Trophoblast cell (in vitro differentiated cells and primary cell): ENCODE data around the gene MUTYH.

Experiments used
- DNase-seq, 2 donors: peaks; one replicate each; pipeline ENCODE4 v3.0.0-alpha.2; 2016
- H2AFZ ChIP-seq: 2 replicates; pipeline ENCODE4 v1.6.1; 2013; ENCODE audit warnings: low read length, moderate library complexity, mild to moderate bottlenecking; ENCODE audit not compliant: insufficient read depth, poor library complexity
- H2AK5ac ChIP-seq: 2 replicates; pipeline ENCODE4 v1.6.1; 2013; ENCODE audit warnings: mild to moderate bottlenecking, low read length
- H2BK120ac ChIP-seq: 2 replicates; pipeline ENCODE4 v1.6.1; 2013; ENCODE audit warnings: low read length, mild to moderate bottlenecking, moderate library complexity; ENCODE audit not compliant: insufficient read depth, poor library complexity
- H2BK12ac ChIP-seq: 2 replicates; pipeline ENCODE4 v1.6.1; 2013; ENCODE audit warnings: mild to moderate bottlenecking, low read length, moderate library complexity
- H2BK5ac ChIP-seq: 2 replicates; pipeline ENCODE4 v1.6.1; 2013; ENCODE audit warnings: low read length, low read depth, moderate library complexity, mild to moderate bottlenecking; ENCODE audit not compliant: poor library complexity
- H3K14ac ChIP-seq: 2 replicates; pipeline ENCODE4 v1.6.1; 2013; ENCODE audit warnings: mild to moderate bottlenecking, low read length
- H3K18ac ChIP-seq: 2 replicates; pipeline ENCODE4 v1.6.1; 2013; ENCODE audit warnings: mild to moderate bottlenecking, low read length
- H3K23ac ChIP-seq: 2 replicates; pipeline ENCODE4 v1.6.1; 2013; ENCODE audit warnings: low read length
- H3K27ac ChIP-seq: 2 replicates; pipeline ENCODE4 v1.5.1; 2013; ENCODE audit warnings: low read depth, mild to moderate bottlenecking, inconsistent platforms, low read length, moderate library complexity
- H3K27me3 ChIP-seq: 2 replicates; pipeline ENCODE4 v1.6.1; 2013; ENCODE audit warnings: inconsistent platforms, mild to moderate bottlenecking, low read length, moderate library complexity; ENCODE audit not compliant: insufficient read depth
- H3K36me3 ChIP-seq, 2 experiments: 1 replicate in 1 of 2; 2 replicates in 1 of 2; pipeline ENCODE4 v1.6.1; 2013; ENCODE audit warnings: low read length in 2 of 2, mild to moderate bottlenecking in 2 of 2, moderate library complexity in 1 of 2; ENCODE audit not compliant: insufficient read depth in 2 of 2, control insufficient read depth in 1 of 2
- H3K4ac ChIP-seq: 2 replicates; pipeline ENCODE4 v1.6.1; 2013; ENCODE audit warnings: low read depth, mild to moderate bottlenecking, low read length, moderate library complexity
- H3K4me1 ChIP-seq, 2 experiments: 1 replicate in 1 of 2; 2 replicates in 1 of 2; pipeline ENCODE4 v1.6.1; 2013; ENCODE audit warnings: low read length in 2 of 2, mild to moderate bottlenecking in 2 of 2, moderate library complexity in 1 of 2; ENCODE audit not compliant: insufficient read depth in 2 of 2, control insufficient read depth in 1 of 2
- H3K4me2 ChIP-seq: 2 replicates; pipeline ENCODE4 v1.6.1; 2013; ENCODE audit warnings: inconsistent platforms, mild to moderate bottlenecking, low read length, moderate library complexity
- H3K4me3 ChIP-seq: 2 replicates; pipeline ENCODE4 v1.5.1; 2013; ENCODE audit warnings: mild to moderate bottlenecking, low read depth, low read length, inconsistent platforms
- H3K79me1 ChIP-seq: one replicate; pipeline ENCODE4 v1.6.1; 2013; ENCODE audit warnings: low read length
- H3K79me2 ChIP-seq: 2 replicates; pipeline ENCODE4 v1.6.1; 2013; ENCODE audit warnings: low read length, mild to moderate bottlenecking; ENCODE audit not compliant: control insufficient read depth, insufficient read depth, poor library complexity
- H3K9ac ChIP-seq: 2 replicates; pipeline ENCODE4 v1.6.1; 2013; ENCODE audit warnings: mild to moderate bottlenecking, low read length
- H3K9me3 ChIP-seq: 2 replicates; pipeline ENCODE4 v1.6.1; 2013; ENCODE audit warnings: low read depth, mild to moderate bottlenecking, control low read depth, inconsistent platforms, low read length; ENCODE audit not compliant: insufficient read depth
- H4K12ac ChIP-seq: 2 replicates; pipeline ENCODE4 v1.6.1; 2013; ENCODE audit warnings: low read depth, mild to moderate bottlenecking, low read length, moderate library complexity
- H4K8ac ChIP-seq: 2 replicates; pipeline ENCODE4 v1.6.1; 2013; ENCODE audit warnings: low read depth, mild to moderate bottlenecking, low read length, moderate library complexity
- H4K91ac ChIP-seq: one replicate; pipeline ENCODE4 v1.6.1; 2013; ENCODE audit warnings: low read depth, mild to moderate bottlenecking, low read length, moderate library complexity
- WGBS: extraction: QIAGEN DNeasy Blood & Tissue Kit; methylation state at CpG from one replicate; pipeline ENCODE4 v1.1.7; 2013; ENCODE audit warnings: missing lambda C conversion rate; ENCODE audit not compliant: insufficient read length, insufficient coverage; ENCODE audit errors: extremely low coverage; 5-methylcytosine and 5-hydroxymethylcytosine counted together

Gene MUTYH

DNA sequence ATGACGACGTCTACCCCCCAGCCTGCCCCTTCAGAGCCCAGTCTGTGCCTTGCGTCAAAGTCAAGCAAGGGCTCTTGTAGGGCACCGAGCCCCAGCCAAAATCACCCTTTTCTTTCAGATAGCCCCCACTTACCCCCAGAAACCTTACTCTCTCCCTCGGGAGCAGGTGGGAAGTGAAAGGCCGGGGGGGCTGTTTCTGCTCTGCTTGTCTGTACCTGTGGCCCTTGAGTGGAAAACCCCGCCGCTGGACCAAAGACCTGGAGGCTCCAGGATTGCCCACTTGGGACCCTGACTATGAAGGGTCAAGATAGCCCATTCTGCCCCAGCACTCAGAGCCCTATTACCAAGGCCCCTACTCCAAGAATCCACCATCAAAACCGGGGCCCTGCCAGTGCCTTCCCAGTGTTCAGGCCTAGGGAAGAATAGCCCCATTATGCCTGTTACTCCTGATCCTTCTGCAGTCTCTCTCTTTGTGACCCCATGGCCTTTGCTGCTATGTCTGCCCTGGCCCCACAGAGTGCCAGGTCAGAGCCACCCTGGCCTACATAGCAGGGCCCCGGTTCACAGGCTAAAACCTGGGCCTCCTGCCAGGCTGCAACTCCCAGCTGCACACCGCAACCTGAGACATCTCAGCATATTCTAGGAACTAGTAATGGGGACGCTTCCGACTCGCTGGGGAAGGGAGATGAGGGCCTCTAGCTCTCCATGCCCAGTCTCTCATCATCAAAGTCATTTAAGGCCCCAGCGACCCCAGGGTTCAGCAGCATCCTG is 35.7 kb downstream of the MUTYH start:
- H4K12ac ChIP-seq = peak overlapping the region; percentile 93
- H3K4me2 ChIP-seq = peak overlapping the region; percentile 71
- peak overlapping the region; percentile 87 for H3K14ac ChIP-seq
- peaks cover 8% of the 10 kb centered on the region for H3K79me2 ChIP-seq
- peak overlapping the region; percentile 2 for H3K18ac ChIP-seq
- H3K9me3 ChIP-seq = no peaks in the 10 kb centered on the region
- peak overlapping the region; percentile 64 for H3K27ac ChIP-seq
- H3K4me3 ChIP-seq = peak overlapping the region; percentile 87
- peaks cover 6% of the 10 kb centered on the region in 2 experiments for H3K4me1 ChIP-seq
- H3K9ac ChIP-seq = peak overlapping the region; percentile 82
- H3K36me3 ChIP-seq = no peaks in the 10 kb centered on the region
- H2BK120ac ChIP-seq = peak overlapping the region; percentile 21
- H2BK5ac ChIP-seq = peak overlapping the region; percentile 89
- peak overlapping the region; percentile 55 for H2AK5ac ChIP-seq
- peak overlapping the region; percentile 63 for H2BK12ac ChIP-seq
- peak overlapping the region; percentile 77 for H3K4ac ChIP-seq
- H4K8ac ChIP-seq = peak overlapping the region; percentile 64
- no peak overlapping the region for H3K23ac ChIP-seq
- H3K79me1 ChIP-seq = peaks cover 11% of the 10 kb centered on the region
- no CpG with 5 or more reads among the region's 15 CpGs for WGBS
- no peak for DNase-seq
- no peaks in the 10 kb centered on the region for H3K27me3 ChIP-seq
- H2AFZ ChIP-seq = peak overlapping the region; percentile 38
- peak overlapping the region; percentile 89 for H4K91ac ChIP-seq

GRCh38 chr1:45303520-45304310 is 36.5 kb downstream of the MUTYH start:
- Histone ChIP-seq H3K4me1 (peaks cover 6% of the 10 kb centered on the region in 2 experiments), H3K79me1 (peaks cover 11% of the 10 kb centered on the region), H3K4me3 (peak overlapping the region; percentile 87), H3K23ac (no peak overlapping the region), H3K18ac (peak overlapping the region; percentile 2), H3K4ac (peak overlapping the region; percentile 77), H3K27ac (peak overlapping the region; percentile 77), H3K9me3 (no peaks in the 10 kb centered on the region), H4K91ac (peak overlapping the region; percentile 89), H3K79me2 (peaks cover 8% of the 10 kb centered on the region), H3K27me3 (no peaks in the 10 kb centered on the region), H2AK5ac (no peak overlapping the region), H3K4me2 (peak overlapping the region; percentile 71), H4K12ac (peak overlapping the region; percentile 93), H4K8ac (peak overlapping the region; percentile 86), H2AFZ (peak overlapping the region; percentile 81), H3K36me3 (no peaks in the 10 kb centered on the region), H2BK5ac (peak overlapping the region; percentile 89), H3K9ac (peak overlapping the region; percentile 82), H2BK12ac (peak overlapping the region; percentile 63), H2BK120ac (peak overlapping the region; percentile 94), H3K14ac (peak overlapping the region; percentile 87)
- DNase-seq = peak; percentile 96 to 98
- no CpG with 5 or more reads among the region's 68 CpGs for WGBS

- H3K14ac ChIP-seq = no peak overlapping the region
- H2BK120ac ChIP-seq = no peak overlapping the region
- H2AK5ac ChIP-seq = no peak overlapping the region
- H3K4ac ChIP-seq = no peak overlapping the region
- peak overlapping the region; percentile 69 for H3K4me2 ChIP-seq
- H3K27ac ChIP-seq = no peak overlapping the region
- no peak overlapping the region for H3K23ac ChIP-seq
- DNase-seq = no peak
- peaks cover 6% of the 10 kb centered on the region in 2 experiments for H3K4me1 ChIP-seq
- H2AFZ ChIP-seq = no peak overlapping the region
- no peak overlapping the region for H2BK5ac ChIP-seq
- H4K12ac ChIP-seq = peak overlapping the region; percentile 44
- H3K9ac ChIP-seq = no peak overlapping the region
- no peak overlapping the region for H4K91ac ChIP-seq
- H2BK12ac ChIP-seq = no peak overlapping the region
- H3K36me3 ChIP-seq = no peaks in the 10 kb centered on the region
- no peaks in the 10 kb centered on the region for H3K9me3 ChIP-seq
- peak overlapping the region; percentile 74 for H4K8ac ChIP-seq
- H3K79me1 ChIP-seq = peaks cover 11% of the 10 kb centered on the region
- WGBS = no CpG with 5 or more reads among the region's 16 CpGs
- H3K27me3 ChIP-seq = no peaks in the 10 kb centered on the region
- peaks cover 8% of the 10 kb centered on the region for H3K79me2 ChIP-seq
- no peak overlapping the region for H3K18ac ChIP-seq
- no peak overlapping the region for H3K4me3 ChIP-seq
These were observed 37.6 kb downstream of the MUTYH start for GRCh38 chr1:45302505-45303150.

DNA sequence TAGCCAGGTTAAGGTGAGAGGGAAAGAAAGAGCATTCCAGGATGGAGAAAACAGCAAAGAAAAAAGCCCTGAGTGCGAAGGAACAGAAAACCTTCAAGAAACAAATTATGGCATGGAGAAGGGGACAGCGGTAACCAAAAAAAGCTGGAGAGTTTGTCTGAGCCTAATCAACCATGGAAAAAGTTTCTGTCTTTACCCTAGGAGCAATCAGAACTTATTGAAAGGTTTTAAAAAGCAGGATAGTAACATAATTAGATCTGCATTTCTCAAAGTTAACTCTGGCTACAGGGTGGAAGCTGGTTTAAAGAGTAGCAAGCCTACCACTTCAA is 39.6 kb downstream of the MUTYH start:
- H4K91ac ChIP-seq = no peak overlapping the region
- H2BK120ac ChIP-seq = no peak overlapping the region
- no peak overlapping the region for H2BK12ac ChIP-seq
- H3K27ac ChIP-seq = no peak overlapping the region
- no peak overlapping the region for H3K18ac ChIP-seq
- H4K8ac ChIP-seq = no peak overlapping the region
- no peaks in the 10 kb centered on the region for H3K27me3 ChIP-seq
- no peak overlapping the region for H3K9ac ChIP-seq
- H3K4me3 ChIP-seq = no peak overlapping the region
- no peak for DNase-seq
- no peak overlapping the region for H4K12ac ChIP-seq
- no peak overlapping the region for H3K23ac ChIP-seq
- H3K4ac ChIP-seq = no peak overlapping the region
- no peak overlapping the region for H3K4me2 ChIP-seq
- no peak overlapping the region for H2AFZ ChIP-seq
- no peaks in the 10 kb centered on the region for H3K36me3 ChIP-seq
- H3K79me1 ChIP-seq = peaks cover 11% of the 10 kb centered on the region
- no CpG with 5 or more reads among the region's 2 CpGs for WGBS
- H3K14ac ChIP-seq = no peak overlapping the region
- no peak overlapping the region for H2BK5ac ChIP-seq
- H3K4me1 ChIP-seq = peaks cover 6% of the 10 kb centered on the region in 2 experiments
- H3K9me3 ChIP-seq = no peaks in the 10 kb centered on the region
- H2AK5ac ChIP-seq = no peak overlapping the region
- peaks cover 8% of the 10 kb centered on the region for H3K79me2 ChIP-seq
